K562 (cell line): ENCODE data around the gene SLC30A1. TPM values are rescaled to one million over a fixed set of nuclear protein-coding genes. Genes with fewer than 3 reads are reported as not detected.

Source experiments
- ADNP ChIP-seq: fragments of 200-800 bp; sonication (Bioruptor generic); IDR thresholded peaks from 2 replicates; pipeline ENCODE4 v1.6.1; 2016; ENCODE audit warnings: missing genetic modification characterization, missing compliant biosample characterization
- ARNT ChIP-seq, 2 experiments: fragments of 450-650 bp; IDR thresholded peaks; 2 replicates each; pipeline ENCODE4 v1.6.1; 2016; ENCODE audit warnings: mild to moderate bottlenecking in 1 of 2
- CBX5 ChIP-seq: IDR thresholded peaks from 2 replicates; pipeline ENCODE4 v1.6.1; 2014; ENCODE audit warnings: low read depth, borderline replicate concordance
- CC2D1A ChIP-seq: fragments of 450-650 bp; IDR thresholded peaks from 2 replicates; pipeline ENCODE4 v1.6.1; 2017; ENCODE audit warnings: mild to moderate bottlenecking
- CREB3L1 ChIP-seq: fragments of 450-650 bp; IDR thresholded peaks from 2 replicates; pipeline ENCODE4 v1.6.1; 2014; ENCODE audit warnings: low read depth, mild to moderate bottlenecking, moderate library complexity, borderline replicate concordance
- CXXC5 ChIP-seq: fragments of 250-450 bp; sonication (Bioruptor Pico); IDR thresholded peaks from 2 replicates; pipeline ENCODE4 v1.8.0; 2022; ENCODE audit warnings: inconsistent platforms, mild to moderate bottlenecking, moderate library complexity
- ETV6 ChIP-seq, 3 experiments: fragments of 150-350 bp in 1 of 3; sonication (generic) in 1 of 3; formaldehyde crosslinking in 1 of 3; IDR thresholded peaks; 2 replicates each; pipeline versions ENCODE4 v1.6.1 to v1.8.0; 2014 to 2022; ENCODE audit warnings: borderline replicate concordance in 2 of 3, low read depth in 2 of 3, antibody characterized with exemption in 1 of 3, low read length in 1 of 3, mild to moderate bottlenecking in 1 of 3, missing genetic modification reagents in 1 of 3
- EZH2 ChIP-seq: IDR thresholded peaks from 2 replicates; pipeline ENCODE4 v1.6.1; 2012; ENCODE audit warnings: low read depth, mild to moderate bottlenecking, inconsistent platforms, low read length, borderline replicate concordance
- FUS ChIP-seq: fragments of 200-400 bp; formaldehyde crosslinking; optimal IDR thresholded peaks from 2 replicates; pipeline ENCODE3; 2017; ENCODE audit warnings: low read depth, low read length
- GTF2E2 ChIP-seq: fragments of 200-800 bp; sonication (Bioruptor generic); IDR thresholded peaks from 2 replicates; pipeline ENCODE4 v1.6.1; 2016; ENCODE audit warnings: missing genetic modification characterization, missing compliant biosample characterization
- HEY1 ChIP-seq: fragments of 250-450 bp; sonication (Bioruptor Pico); IDR thresholded peaks from 2 replicates; pipeline ENCODE4 v1.5.0; 2020; ENCODE audit warnings: mild to moderate bottlenecking, moderate library complexity, borderline replicate concordance
- JUN ChIP-seq, 2 experiments: sonication (generic) in 1 of 2; formaldehyde crosslinking in 1 of 2; IDR thresholded peaks; 2 replicates each; pipeline versions ENCODE4 v1.6.1 to v1.8.0; 2012 to 2022; ENCODE audit warnings: borderline replicate concordance in 2 of 2, mild to moderate bottlenecking in 2 of 2, improper control_type of control experiment in 1 of 2, low read depth in 1 of 2, low read length in 1 of 2, missing genetic modification reagents in 1 of 2
- KAT7 ChIP-seq: sonication (generic); formaldehyde crosslinking; IDR thresholded peaks from 2 replicates; pipeline ENCODE4 v1.8.0; 2022; ENCODE audit warnings: missing genetic modification reagents, mild to moderate bottlenecking, borderline replicate concordance
- KDM5B ChIP-seq: fragments of 200-600 bp; sonication (generic); IDR thresholded peaks from 2 replicates; pipeline ENCODE4 v1.6.1; 2012; ENCODE audit warnings: low read depth, mild to moderate bottlenecking, moderate library complexity, low read length, control low read depth, inconsistent platforms; ENCODE audit not compliant: insufficient replicate concordance
- MCM7 ChIP-seq, 2 experiments: fragments of 450-650 bp; IDR thresholded peaks; 2 replicates each; pipeline ENCODE4 v1.6.1; 2016 to 2018
- NFE2 ChIP-seq: IDR thresholded peaks from 2 replicates; pipeline ENCODE4 v1.6.1; 2014; ENCODE audit warnings: antibody characterized with exemption, low read depth
- PML ChIP-seq: IDR thresholded peaks from 2 replicates; pipeline ENCODE4 v1.6.1; 2012; ENCODE audit warnings: low read length, inconsistent platforms
- RB1 ChIP-seq: fragments of 450-650 bp; IDR thresholded peaks from 2 replicates; pipeline ENCODE4 v1.6.1; 2017; ENCODE audit warnings: low read depth, mild to moderate bottlenecking
- RBM22 ChIP-seq: fragments of 200-400 bp; formaldehyde crosslinking; IDR thresholded peaks from 2 replicates; pipeline ENCODE4 v1.6.1; 2018; ENCODE audit warnings: low read length, low read depth; ENCODE audit not compliant: poor library complexity, severe bottlenecking
- RBM25 ChIP-seq: fragments of 200-400 bp; formaldehyde crosslinking; IDR thresholded peaks from 2 replicates; pipeline ENCODE4 v1.6.1; 2018; ENCODE audit warnings: low read length, low read depth, moderate library complexity; ENCODE audit not compliant: severe bottlenecking
- TRIM25 ChIP-seq: fragments of 450-650 bp; IDR thresholded peaks from 2 replicates; pipeline ENCODE4 v1.7.0; 2016; ENCODE audit warnings: borderline replicate concordance
- ZNF140 ChIP-seq: fragments of 250-450 bp; sonication (Bioruptor Pico); IDR thresholded peaks from 2 replicates; pipeline ENCODE4 v1.8.0; 2021; ENCODE audit warnings: moderate library complexity, mild to moderate bottlenecking, inconsistent platforms
- ZNF184 ChIP-seq: sonication (generic); formaldehyde crosslinking; IDR thresholded peaks from 2 replicates; pipeline ENCODE4 v1.5.0; 2020; ENCODE audit warnings: missing genetic modification reagents
- ZNF232 ChIP-seq: sonication (generic); formaldehyde crosslinking; IDR thresholded peaks from 2 replicates; pipeline ENCODE4 v1.8.0; 2022; ENCODE audit warnings: mild to moderate bottlenecking, missing genetic modification reagents
- ZNF57 ChIP-seq: fragments of 450-650 bp; formaldehyde crosslinking; IDR thresholded peaks from 2 replicates; pipeline ENCODE4 v1.4.0; 2020; ENCODE audit warnings: mild to moderate bottlenecking, moderate library complexity
- ZNF780A ChIP-seq: fragments of 250-450 bp; sonication (Bioruptor Pico); IDR thresholded peaks from 2 replicates; pipeline ENCODE4 v1.5.0; 2021; ENCODE audit warnings: mild to moderate bottlenecking
- polyA plus RNA-seq, 8 experiments: library from polyadenylated mRNA; depleted of rRNA in 4 of 8; stranded (reverse) in 5 of 8; unstranded in 3 of 8; fragments of >200 nt; fragmentation: Nextera tagmentation in 2 of 8; fragmentation: Illumina TruSeq in 1 of 8; extraction: Ambion mirVana in 2 of 8; extraction: Trizol in 1 of 8; gene quantifications; 2 replicates each; pipeline versions ENCODE4 v1.2.1 to v1.2.3, GENCODE V29; 2011 to 2014; ENCODE audit warnings: inconsistent platforms in 1 of 8, missing spikeins in 1 of 8
- total RNA-seq, 7 experiments: library from RNA; depleted of rRNA in 6 of 7; stranded (reverse); fragments of >200 nt in 6 of 7; fragmentation: Illumina TruSeq in 2 of 7; extraction: Trizol in 2 of 7; gene quantifications; 2 replicates each; pipeline versions ENCODE4 v1.2.1 to v1.2.3, GENCODE V29; 2011 to 2021; ENCODE audit warnings: low replicate concordance in 1 of 7

SLC30A1 gene
- total and polyA plus RNA-seq, 9 of the 15 experiments (the other 6 are each of a cell fraction or from before 2014, with no cell fraction given): 4.1 to 14.4 (median 6.6) TPM

- TF ChIP-seq CREB3L1 (no peak), ZNF184 (CRISPR knock-in tag) (no peak), ZNF780A (CRISPR knock-in tag) (no peak), PML (peak; percentile 13; the same call in 1 of the 2 replicates), ETV6 (IDR thresholded peaks at IDR 0.05; ENCODE audit: borderline replicate concordance in 1 of 2, low read depth in 2 of 2, low read length in 1 of 2) (no peak), ETV6 (CRISPR knock-in tag; IDR thresholded peaks at IDR 0.05; ENCODE audit: borderline replicate concordance) (no peak), MCM7 (IDR thresholded peaks at IDR 0.05) (no peak), CXXC5 (CRISPR knock-in tag) (peak; percentile 77), CBX5 (0 out of 2 replicates have a peak, but pooled peaks have one; percentile 61), ZNF232 (CRISPR knock-in tag) (no peak), JUN (IDR thresholded peaks at IDR 0.05; ENCODE audit: borderline replicate concordance, low read depth, low read length) (peak; percentile 33; the same call in 1 of the 2 replicates), JUN (CRISPR knock-in tag; IDR thresholded peaks at IDR 0.05; ENCODE audit: borderline replicate concordance) (0 out of 2 replicates have a peak, but pooled peaks have one; percentile 16), RB1 (peak; percentile 85), TRIM25 (no peak), FUS (no peak), KDM5B (peak; percentile 40), HEY1 (CRISPR knock-in tag) (no peak), RBM22 (peak; percentile 24), ADNP (tag) (no peak), RBM25 (peak; percentile 9), ZNF57 (CRISPR knock-in tag) (no peak), NFE2 (no peak), EZH2 (no peak), KAT7 (0 out of 2 replicates have a peak, but pooled peaks have one; percentile 57), CC2D1A (no peak), GTF2E2 (tag) (no peak), ARNT (IDR thresholded peaks at IDR 0.05) (no peak), ZNF140 (CRISPR knock-in tag) (no peak)
These were observed 932 bp downstream of the SLC30A1 start (continued) for GRCh38 chr1:211577819-211578639.
